GM18951 (cell line): Measurements from ENCODE around the gene UGCG.
A peak's percentile ranks its signal among the peaks of the same experiment; 100 is the strongest.

Experiments used
- POLR2A ChIP-seq: IDR thresholded peaks from 4 replicates; pipeline ENCODE4 v1.6.1; 2011; ENCODE audit warnings: mild to moderate bottlenecking; ENCODE audit not compliant: insufficient read length, insufficient read depth; ENCODE audit errors: extremely low read depth
- in situ Hi-C: fragments of 300-500 bp; cut with MboI; formaldehyde crosslinking; loops from one replicate; pipeline ENCODE4 v1.12.0; 2022; ENCODE audit warnings: low sequenced_read_pairs, mixed read lengths, inconsistent platforms; ENCODE audit not compliant: unreplicated experiment

UGCG gene

DNA sequence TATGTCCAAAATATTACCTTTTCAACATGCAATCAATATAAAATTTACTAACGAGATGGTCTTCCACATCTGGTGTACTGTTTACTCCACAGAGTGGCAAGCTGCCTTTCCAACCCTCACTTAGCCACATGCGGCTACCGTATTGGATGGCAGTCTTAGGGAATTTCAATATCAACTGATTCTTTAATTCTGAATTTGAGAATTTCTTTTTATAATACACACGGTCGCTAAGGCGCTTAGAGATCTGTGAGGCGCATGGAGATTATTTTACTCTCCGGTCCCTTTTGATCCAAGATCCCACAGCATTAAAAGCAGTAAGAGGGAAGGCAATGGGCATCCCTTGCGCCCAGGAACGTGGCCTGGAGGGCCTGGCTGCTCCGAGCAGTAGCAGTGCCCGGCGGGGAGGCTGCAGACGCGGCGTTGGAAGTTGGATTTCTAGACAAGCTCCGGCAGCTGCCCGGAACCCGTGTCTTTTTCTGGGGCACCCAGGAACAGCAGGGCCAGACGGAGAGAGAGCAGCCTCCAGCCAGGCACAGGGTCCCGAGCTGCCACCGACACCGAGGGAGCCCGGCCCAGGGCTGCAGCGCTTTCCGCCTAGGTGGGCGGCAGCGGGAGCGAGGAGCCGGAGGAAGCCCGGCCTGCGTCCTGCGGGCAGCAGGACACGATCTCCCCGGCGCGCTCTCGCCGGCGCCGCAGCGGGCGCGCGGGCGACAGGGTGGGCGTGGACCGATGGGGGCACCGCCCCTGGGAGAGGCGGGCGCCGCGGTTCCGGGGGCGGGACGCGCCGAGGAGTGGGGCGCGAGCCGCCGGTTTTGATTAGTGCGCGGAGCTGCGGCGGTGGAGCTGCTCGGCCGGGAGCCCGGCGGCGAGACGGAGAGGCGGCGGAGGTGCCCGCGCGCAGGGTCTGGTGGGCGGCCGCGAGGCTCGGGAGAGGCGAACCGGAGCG, at the start of gene UGCG:
Gene UGCG (plus strand): TSS at position 819 of the 946 bp plus-strand sequence. CDS start 402 bp downstream, outside the sequence.
- in situ Hi-C loops = no loop called here
- peak; percentile 92 for TF ChIP-seq POLR2A

- in situ Hi-C loops = no loop called here
- no peak for TF ChIP-seq POLR2A
These were observed 45.1 kb upstream of the UGCG start for GRCh38 chr9:111851553-111851952.

DNA sequence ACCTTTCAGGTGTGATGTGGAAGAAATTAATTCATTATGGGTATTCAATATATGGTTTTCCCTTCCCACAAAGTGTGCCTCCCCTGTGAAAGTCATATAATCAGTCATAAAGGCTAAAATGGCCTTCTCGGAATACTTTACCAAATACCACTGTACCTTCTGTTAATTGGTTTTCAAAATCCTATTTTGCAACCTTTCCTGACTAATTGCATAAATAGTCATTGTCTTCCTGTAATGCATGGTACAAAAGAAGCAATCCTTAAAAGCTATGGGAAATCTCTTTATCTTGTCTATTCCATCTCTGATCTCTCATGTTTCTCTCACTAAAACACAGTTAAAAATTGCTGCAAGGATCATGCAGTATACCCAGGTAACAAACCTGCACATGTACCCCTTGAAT, 44.3 kb upstream of the UGCG start:
- TF ChIP-seq POLR2A = no peak
- in situ Hi-C loops = no loop called here

GRCh38 chr9:111853450-111853827, 43.2 kb upstream of the UGCG start:
- TF ChIP-seq POLR2A = no peak
- in situ Hi-C loops = no loop called here

DNA sequence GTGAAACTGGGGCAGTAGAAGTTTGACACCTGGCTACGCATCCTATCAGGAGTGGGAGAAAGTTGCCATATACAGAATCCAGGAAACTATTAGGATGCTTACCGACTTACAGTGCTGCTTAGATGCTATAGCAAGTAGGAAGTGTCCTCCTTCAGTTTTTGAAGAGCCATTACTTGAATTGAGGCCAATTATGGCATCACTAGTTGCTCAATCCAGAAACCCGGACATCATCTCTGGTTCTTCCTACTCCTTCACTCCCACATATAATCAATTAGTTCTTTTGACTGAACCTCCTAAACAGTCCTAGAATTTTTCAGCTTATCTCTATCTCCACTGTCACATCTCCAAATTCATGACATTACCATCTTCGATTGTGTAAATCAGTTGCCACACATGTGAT, 41.8 kb upstream of the UGCG start:
- no peak for TF ChIP-seq POLR2A

GRCh38 chr9:111857555-111858211, 38.9 kb upstream of the UGCG start:
- in situ Hi-C loops = no loop called here
- TF ChIP-seq POLR2A = no peak

More for the DNA sequence above, 41.8 kb upstream of the UGCG start:
- in situ Hi-C loops = no loop called here

- in situ Hi-C loops = no loop called here
- TF ChIP-seq POLR2A = no peak
These were observed 36.2 kb upstream of the UGCG start for GRCh38 chr9:111860443-111860842.

GRCh38 chr9:111863636-111864035, 33.0 kb upstream of the UGCG start:
- in situ Hi-C loops = no loop called here
- no peak for TF ChIP-seq POLR2A

DNA sequence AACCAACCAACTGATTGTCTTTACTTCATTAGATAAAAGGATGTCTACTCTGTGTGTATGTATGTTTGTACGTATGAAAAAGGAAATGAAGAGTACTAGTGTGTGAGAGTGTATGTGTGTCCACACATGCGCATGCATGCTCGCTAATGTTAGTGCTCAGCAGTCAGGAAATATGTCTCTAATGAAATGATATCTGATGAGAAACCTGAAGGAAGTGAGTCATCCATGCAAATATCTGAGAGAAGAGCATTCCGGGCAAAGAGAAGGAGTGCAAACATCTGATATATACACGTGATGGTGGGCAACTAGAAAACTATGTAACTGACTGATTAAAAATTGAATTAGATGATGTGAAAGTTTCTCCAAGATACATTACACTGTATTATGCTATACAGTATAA, 29.6 kb upstream of the UGCG start:
- no peak for TF ChIP-seq POLR2A
- in situ Hi-C loops = no loop called here

DNA sequence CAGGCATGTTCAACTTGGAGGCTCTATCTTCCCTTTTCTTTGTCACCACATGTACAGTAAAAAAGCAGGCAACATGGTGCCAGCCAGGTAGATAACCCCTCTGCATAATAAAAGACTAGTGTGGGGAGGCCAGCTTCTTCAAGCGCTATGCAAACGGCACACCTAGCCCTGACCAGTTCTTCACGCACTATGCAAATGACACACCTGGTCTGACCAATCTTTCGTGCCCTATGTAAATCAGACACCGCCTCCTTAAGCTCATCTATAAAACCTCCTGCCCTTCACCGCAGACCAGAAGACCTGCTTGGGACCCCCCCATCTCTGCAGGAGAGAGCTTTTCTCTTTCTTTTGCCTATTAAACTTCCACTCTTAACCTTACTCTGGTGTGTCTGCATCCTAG, 28.1 kb upstream of the UGCG start:
- no peak for TF ChIP-seq POLR2A

GRCh38 chr9:111870774-111871498, 25.7 kb upstream of the UGCG start:
- no peak for TF ChIP-seq POLR2A
- in situ Hi-C loops = no loop called here

More for the DNA sequence above, 28.1 kb upstream of the UGCG start:
- in situ Hi-C loops = no loop called here

- TF ChIP-seq POLR2A = no peak
- in situ Hi-C loops = no loop called here
These were observed 25.1 kb upstream of the UGCG start for GRCh38 chr9:111871499-111871855.

GRCh38 chr9:111872886-111873285, 23.7 kb upstream of the UGCG start:
- no peak for TF ChIP-seq POLR2A
- in situ Hi-C loops = no loop called here
